Measurements from ENCODE around the gene SUSD2. TPM values are rescaled to one million over a fixed set of nuclear protein-coding genes. Genes with fewer than 3 reads are reported as not detected.
A peak's percentile ranks its signal among the peaks of the same experiment; 100 is the strongest.
"Not testable (repeated sequence)": the region's sequence is repeated elsewhere in the genome, so short reads cannot be mapped to it uniquely, and the experiment has no call there.

SUSD2 gene, protein sequence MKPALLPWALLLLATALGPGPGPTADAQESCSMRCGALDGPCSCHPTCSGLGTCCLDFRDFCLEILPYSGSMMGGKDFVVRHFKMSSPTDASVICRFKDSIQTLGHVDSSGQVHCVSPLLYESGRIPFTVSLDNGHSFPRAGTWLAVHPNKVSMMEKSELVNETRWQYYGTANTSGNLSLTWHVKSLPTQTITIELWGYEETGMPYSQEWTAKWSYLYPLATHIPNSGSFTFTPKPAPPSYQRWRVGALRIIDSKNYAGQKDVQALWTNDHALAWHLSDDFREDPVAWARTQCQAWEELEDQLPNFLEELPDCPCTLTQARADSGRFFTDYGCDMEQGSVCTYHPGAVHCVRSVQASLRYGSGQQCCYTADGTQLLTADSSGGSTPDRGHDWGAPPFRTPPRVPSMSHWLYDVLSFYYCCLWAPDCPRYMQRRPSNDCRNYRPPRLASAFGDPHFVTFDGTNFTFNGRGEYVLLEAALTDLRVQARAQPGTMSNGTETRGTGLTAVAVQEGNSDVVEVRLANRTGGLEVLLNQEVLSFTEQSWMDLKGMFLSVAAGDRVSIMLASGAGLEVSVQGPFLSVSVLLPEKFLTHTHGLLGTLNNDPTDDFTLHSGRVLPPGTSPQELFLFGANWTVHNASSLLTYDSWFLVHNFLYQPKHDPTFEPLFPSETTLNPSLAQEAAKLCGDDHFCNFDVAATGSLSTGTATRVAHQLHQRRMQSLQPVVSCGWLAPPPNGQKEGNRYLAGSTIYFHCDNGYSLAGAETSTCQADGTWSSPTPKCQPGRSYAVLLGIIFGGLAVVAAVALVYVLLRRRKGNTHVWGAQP
- total RNA-seq (2014; rRNA removed; shearing (Covaris generic); ENCODE audit: low replicate concordance) = 0.14 and 0.26 TPM in 2 replicates

DNA sequence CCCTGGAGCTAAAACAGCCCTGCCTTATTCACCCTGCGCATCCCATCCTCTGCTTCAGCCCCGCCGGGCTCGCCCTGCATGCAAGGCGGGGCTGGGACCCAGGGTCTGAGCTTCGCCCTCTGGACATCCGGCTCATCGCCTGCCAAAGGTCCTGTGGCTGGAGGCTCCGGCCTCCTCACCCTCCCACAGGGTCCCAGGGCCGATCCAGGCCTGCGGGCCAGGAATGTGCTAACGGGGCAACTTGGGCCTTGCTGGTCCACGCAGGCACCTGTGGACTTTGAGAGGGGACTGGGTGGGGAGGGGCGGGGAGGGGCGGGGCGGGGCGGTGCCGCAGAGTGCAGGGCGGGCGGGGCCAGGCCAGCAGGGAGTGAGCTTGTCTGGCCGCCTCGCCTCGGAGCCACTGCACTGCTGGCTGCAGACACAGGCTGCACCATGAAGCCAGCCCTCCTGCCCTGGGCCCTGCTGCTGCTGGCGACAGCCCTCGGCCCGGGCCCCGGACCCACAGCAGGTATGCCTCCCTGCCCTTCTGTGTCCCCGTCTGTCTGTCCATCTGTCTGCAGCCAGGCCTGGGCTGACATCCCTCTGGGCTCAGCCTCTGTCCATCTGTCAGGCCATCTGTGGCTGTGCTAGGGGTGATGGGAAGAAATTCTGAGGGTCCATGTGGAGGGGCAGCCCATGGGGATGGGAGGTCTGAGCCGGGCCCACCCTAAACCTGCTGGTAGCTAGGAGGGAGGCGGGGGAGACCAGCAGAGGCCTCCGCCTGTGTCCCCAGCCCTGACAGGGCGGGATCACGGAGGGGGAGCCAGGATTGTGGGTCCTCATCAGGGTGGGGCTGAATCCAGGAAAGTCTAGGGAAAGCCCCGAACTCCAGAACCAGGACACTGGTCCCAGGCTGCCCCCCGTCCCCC, at the start of gene SUSD2:
SUSD2 (plus strand) TSS at position 400 of the 908 bp plus-strand sequence; CDS start at position 433, 33 bp downstream.
- no peaks in the 10 kb centered on the region for H3K9me3 ChIP-seq (ENCODE audit: low read length)
- H3K4me1 ChIP-seq (ENCODE audit: low read length) = peaks cover 24% of the 10 kb centered on the region
- peak within 1 kb of the TSS; percentile 17; the same call in 1 of the 2 replicates for H3K9ac ChIP-seq (ENCODE audit: low read length)
- no peak within 1 kb of the TSS for H3K4me3 ChIP-seq (ENCODE audit: low read length)
- H3K36me3 ChIP-seq (ENCODE audit: insufficient read depth, low read length) = no peaks in the 10 kb centered on the region
- H3K79me2 ChIP-seq (ENCODE audit: low read length) = no peaks in the 10 kb centered on the region
- peak; percentile 59 for DNase-seq
- H3K4me2 ChIP-seq (ENCODE audit: low read depth, low read length, poor library complexity, severe bottlenecking) = peak within 1 kb of the TSS; percentile 21
- no peaks in the 10 kb centered on the region for H4K20me1 ChIP-seq (ENCODE audit: insufficient read depth, low read depth, low read length)
- no peaks in the 10 kb centered on the region for H3K9me2 ChIP-seq (replicated peaks; ENCODE audit: insufficient read depth, low read length)
- H3K27ac ChIP-seq (ENCODE audit: low read length) = 0 out of 2 replicates have a peak within 1 kb of the TSS, but pooled peaks have one; percentile 12
- H2AFZ ChIP-seq (ENCODE audit: low read length) = no peak within 1 kb of the TSS
- H3K27me3 ChIP-seq (ENCODE audit: low read length) = no peaks in the 10 kb centered on the region

DNA sequence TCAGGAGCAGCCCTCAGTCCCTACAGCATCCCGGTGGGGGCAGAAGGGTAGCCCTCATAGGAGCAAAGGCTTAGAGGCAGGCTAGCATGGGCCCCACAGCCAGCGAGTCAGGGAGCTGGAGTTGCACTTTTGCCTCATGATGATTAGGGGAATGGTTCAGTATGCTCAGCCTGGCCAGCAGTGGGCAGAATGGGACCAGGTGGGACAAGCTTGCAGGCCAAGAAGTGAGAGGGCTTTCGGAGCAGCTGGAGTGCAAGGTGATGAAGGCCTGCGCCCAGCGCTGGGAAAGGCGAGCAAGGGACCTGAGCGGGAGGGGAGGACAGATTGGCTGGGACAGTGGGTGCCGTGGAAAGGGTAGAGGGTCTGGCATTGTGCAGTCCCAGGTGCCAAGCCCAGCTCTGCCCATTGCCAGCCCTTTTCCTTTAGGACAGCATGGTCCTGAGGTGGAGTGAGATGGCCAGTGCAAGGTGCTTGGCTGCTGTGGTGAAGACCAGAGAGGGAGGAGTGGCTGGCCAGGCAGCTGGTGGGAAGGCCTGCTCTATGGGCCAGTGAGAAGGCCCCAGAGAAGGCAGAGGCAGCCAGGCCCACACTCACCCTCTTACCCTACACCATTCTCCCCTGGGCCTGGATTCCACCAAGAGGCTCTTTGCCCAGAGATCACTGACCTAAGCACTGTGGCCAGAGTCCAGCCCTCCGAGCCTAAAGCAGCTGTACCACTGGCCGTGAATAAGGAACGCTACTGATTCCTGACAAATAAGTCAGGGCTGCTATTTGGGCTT, 47.9 kb upstream of the SUSD2 start:
- H3K4me1 ChIP-seq (ENCODE audit: low read length) = peaks cover 8% of the 10 kb centered on the region
- no peaks in the 10 kb centered on the region for H3K9me2 ChIP-seq (replicated peaks; ENCODE audit: insufficient read depth, low read length)
- H3K4me2 ChIP-seq (ENCODE audit: low read depth, low read length, poor library complexity, severe bottlenecking) = no peak overlapping the region
- no peaks in the 10 kb centered on the region for H4K20me1 ChIP-seq (ENCODE audit: insufficient read depth, low read depth, low read length)
- no peak overlapping the region for H2AFZ ChIP-seq (ENCODE audit: low read length)
- no peaks in the 10 kb centered on the region for H3K9me3 ChIP-seq (ENCODE audit: low read length)
- no peak for DNase-seq
- no peak overlapping the region for H3K27ac ChIP-seq (ENCODE audit: low read length)
- H3K36me3 ChIP-seq (ENCODE audit: insufficient read depth, low read length) = no peaks in the 10 kb centered on the region
- H3K9ac ChIP-seq (ENCODE audit: low read length) = no peak overlapping the region
- no peaks in the 10 kb centered on the region for H3K79me2 ChIP-seq (ENCODE audit: low read length)
- no peak overlapping the region for H3K4me3 ChIP-seq (ENCODE audit: low read length)
- no peaks in the 10 kb centered on the region for H3K27me3 ChIP-seq (ENCODE audit: low read length)

GRCh38 chr22:24134090-24134846, 47.0 kb upstream of the SUSD2 start:
- no peak overlapping the region for H3K4me3 ChIP-seq (ENCODE audit: low read length)
- H3K9me2 ChIP-seq (replicated peaks; ENCODE audit: insufficient read depth, low read length) = no peaks in the 10 kb centered on the region
- no peaks in the 10 kb centered on the region for H3K9me3 ChIP-seq (ENCODE audit: low read length)
- DNase-seq = no peak
- no peak overlapping the region for H3K9ac ChIP-seq (ENCODE audit: low read length)
- no peaks in the 10 kb centered on the region for H3K27me3 ChIP-seq (ENCODE audit: low read length)
- H2AFZ ChIP-seq (ENCODE audit: low read length) = no peak overlapping the region
- H3K4me2 ChIP-seq (ENCODE audit: low read depth, low read length, poor library complexity, severe bottlenecking) = no peak overlapping the region
- no peak overlapping the region for H3K27ac ChIP-seq (ENCODE audit: low read length)
- no peaks in the 10 kb centered on the region for H4K20me1 ChIP-seq (ENCODE audit: insufficient read depth, low read depth, low read length)
- no peaks in the 10 kb centered on the region for H3K4me1 ChIP-seq (ENCODE audit: low read length)
- H3K79me2 ChIP-seq (ENCODE audit: low read length) = no peaks in the 10 kb centered on the region
- no peaks in the 10 kb centered on the region for H3K36me3 ChIP-seq (ENCODE audit: insufficient read depth, low read length)

DNA sequence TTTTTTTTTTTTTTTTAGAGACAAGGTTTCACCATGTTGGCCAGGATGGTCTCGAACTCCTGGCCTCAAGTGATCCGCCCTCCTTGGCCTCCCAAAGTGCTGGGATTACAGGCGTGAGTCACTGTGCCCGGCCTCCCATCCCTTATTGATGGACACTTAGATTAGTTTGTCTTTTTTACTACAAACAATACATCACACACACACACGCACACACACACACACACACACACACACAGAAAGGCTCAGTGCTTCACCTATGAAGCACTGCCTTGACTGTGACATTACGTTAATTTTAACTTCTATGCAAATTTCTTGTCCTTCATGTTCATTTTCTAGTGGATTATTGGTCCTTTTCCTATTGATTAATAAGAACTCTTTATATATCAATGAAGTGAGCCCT, 44.8 kb upstream of the SUSD2 start:
- H3K4me1 ChIP-seq (ENCODE audit: low read length) = peaks cover 10% of the 10 kb centered on the region
- H3K9me3 ChIP-seq (ENCODE audit: low read length); H3K4me3 ChIP-seq (ENCODE audit: low read length): not testable (repeated sequence)

DNA sequence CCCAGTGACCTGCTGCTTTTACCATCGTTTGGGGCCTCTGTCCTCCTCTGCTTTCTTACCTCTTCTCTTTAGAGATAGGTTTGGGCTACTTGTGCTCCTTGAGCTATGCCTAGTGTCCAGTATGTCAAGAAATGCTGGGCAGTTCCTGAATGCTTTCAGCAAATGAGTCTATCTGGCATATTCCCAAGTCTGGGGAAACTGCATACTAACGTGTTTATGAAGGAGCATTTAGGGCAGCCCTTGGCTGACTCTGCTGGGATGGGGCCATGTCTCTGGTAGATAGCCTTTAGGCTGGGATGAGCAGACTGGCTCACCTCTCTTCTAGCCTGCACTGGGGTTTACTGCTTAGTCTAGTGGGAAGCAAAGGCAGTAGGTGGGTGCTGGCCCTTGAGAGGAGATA, 43.7 kb upstream of the SUSD2 start:
- Histone ChIP-seq H3K27ac (ENCODE audit: low read length) (no peak overlapping the region), H3K4me3 (ENCODE audit: low read length) (no peak overlapping the region), H3K4me2 (ENCODE audit: low read depth, low read length, poor library complexity, severe bottlenecking) (no peak overlapping the region), H3K4me1 (ENCODE audit: low read length) (peaks cover 10% of the 10 kb centered on the region), H3K9me2 (replicated peaks; ENCODE audit: insufficient read depth, low read length) (no peaks in the 10 kb centered on the region), H3K79me2 (ENCODE audit: low read length) (no peaks in the 10 kb centered on the region), H3K9ac (ENCODE audit: low read length) (no peak overlapping the region), H2AFZ (ENCODE audit: low read length) (no peak overlapping the region), H3K9me3 (ENCODE audit: low read length) (no peaks in the 10 kb centered on the region), H4K20me1 (ENCODE audit: insufficient read depth, low read depth, low read length) (no peaks in the 10 kb centered on the region), H3K36me3 (ENCODE audit: insufficient read depth, low read length) (no peaks in the 10 kb centered on the region), H3K27me3 (ENCODE audit: low read length) (no peaks in the 10 kb centered on the region)
- DNase-seq = no peak

More for the DNA sequence above, 44.8 kb upstream of the SUSD2 start:
- not testable (repeated sequence) for H3K79me2 ChIP-seq (ENCODE audit: low read length); H4K20me1 ChIP-seq (ENCODE audit: insufficient read depth, low read depth, low read length); DNase-seq; H3K9me2 ChIP-seq (replicated peaks; ENCODE audit: insufficient read depth, low read length); H3K9ac ChIP-seq (ENCODE audit: low read length); H3K27ac ChIP-seq (ENCODE audit: low read length); H3K4me2 ChIP-seq (ENCODE audit: low read depth, low read length, poor library complexity, severe bottlenecking); H3K27me3 ChIP-seq (ENCODE audit: low read length); H2AFZ ChIP-seq (ENCODE audit: low read length); H3K36me3 ChIP-seq (ENCODE audit: insufficient read depth, low read length)

DNA sequence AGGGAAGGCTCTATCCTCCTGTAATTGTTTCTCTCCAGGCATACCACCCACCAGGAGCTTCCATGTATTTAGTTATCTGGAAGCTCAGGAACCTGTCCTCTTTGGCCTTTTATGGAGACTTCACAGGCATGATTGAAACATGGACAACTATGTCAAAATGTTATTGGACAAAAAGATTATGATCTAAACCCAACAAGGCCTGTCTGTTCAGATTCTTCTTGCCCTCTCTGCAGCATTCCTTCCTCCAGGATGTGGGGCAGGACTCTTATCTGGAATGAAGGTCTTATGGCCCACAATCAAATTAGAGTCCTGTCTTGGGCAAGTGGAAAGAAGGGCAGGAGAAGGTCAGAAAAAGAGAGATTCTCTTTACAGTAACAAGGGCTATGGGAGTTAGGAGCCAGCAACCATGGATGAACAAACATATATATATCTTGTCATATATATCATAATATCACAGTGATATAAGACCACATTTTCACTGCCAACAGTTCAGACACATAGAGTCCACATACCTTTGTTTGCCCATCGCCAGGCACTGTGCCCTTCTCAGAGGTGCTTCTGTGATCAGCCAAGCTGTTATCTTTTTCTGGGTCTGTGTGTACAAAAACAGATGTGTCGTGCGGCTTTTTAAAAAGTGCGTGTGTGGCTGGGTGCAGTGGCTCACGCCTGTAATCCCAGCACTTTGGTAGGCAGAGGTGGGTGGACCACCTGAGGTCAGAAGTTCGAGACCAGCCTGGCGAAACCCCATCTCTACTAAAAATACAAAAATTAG, 42.5 kb upstream of the SUSD2 start:
- H3K27ac ChIP-seq (ENCODE audit: low read length) = no peak overlapping the region
- DNase-seq = no peak
- no peak overlapping the region for H3K4me2 ChIP-seq (ENCODE audit: low read depth, low read length, poor library complexity, severe bottlenecking)
- H3K4me3 ChIP-seq (ENCODE audit: low read length) = no peak overlapping the region
- H3K9me2 ChIP-seq (replicated peaks; ENCODE audit: insufficient read depth, low read length) = no peaks in the 10 kb centered on the region
- H3K4me1 ChIP-seq (ENCODE audit: low read length) = peaks cover 19% of the 10 kb centered on the region
- no peaks in the 10 kb centered on the region for H3K36me3 ChIP-seq (ENCODE audit: insufficient read depth, low read length)
- no peak overlapping the region for H3K9ac ChIP-seq (ENCODE audit: low read length)
- H2AFZ ChIP-seq (ENCODE audit: low read length) = no peak overlapping the region
- no peaks in the 10 kb centered on the region for H3K27me3 ChIP-seq (ENCODE audit: low read length)
- H3K79me2 ChIP-seq (ENCODE audit: low read length) = no peaks in the 10 kb centered on the region
- H4K20me1 ChIP-seq (ENCODE audit: insufficient read depth, low read depth, low read length) = no peaks in the 10 kb centered on the region
- no peaks in the 10 kb centered on the region for H3K9me3 ChIP-seq (ENCODE audit: low read length)

Measured in Karpas-422 (cell line).